ENCODE measurements around the gene ARHGAP10. TPM values are rescaled to one million over a fixed set of nuclear protein-coding genes. Genes with fewer than 3 reads are reported as not detected.

ARHGAP10 gene
- total RNA-seq, 1 donor from 2014 or later: 20.2 TPM

DNA sequence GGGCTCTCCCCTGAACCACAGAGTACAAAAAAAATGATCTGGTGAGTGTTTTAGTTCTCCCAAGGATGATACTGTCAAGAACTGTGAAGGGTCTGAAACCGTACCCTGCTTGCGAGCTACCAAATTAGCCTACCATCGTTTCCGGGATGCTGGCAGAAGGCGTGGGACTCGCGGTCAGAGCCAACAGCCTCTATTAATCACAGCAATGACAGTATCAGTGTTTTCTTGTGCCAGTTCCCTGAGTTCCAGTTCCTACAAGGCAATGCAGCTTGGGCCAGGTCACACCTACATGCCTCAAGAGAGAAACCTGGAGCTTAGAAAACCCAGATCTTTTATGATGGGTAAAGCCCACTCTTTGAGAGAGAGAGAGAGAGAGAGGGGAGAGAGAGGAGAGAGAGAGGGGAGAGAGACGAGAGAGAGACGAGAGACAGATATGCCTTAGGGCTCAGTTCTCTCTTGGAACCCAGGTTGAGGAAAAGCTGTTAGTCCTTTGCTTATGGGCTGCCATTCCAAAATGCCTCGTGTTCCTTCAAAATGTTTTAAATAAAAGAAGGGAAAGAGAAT lies 327.8 kb downstream of the ARHGAP10 start:
- H3K4me1 Mint-ChIP-seq: peaks cover 26% of the 10 kb centered on the region
- Histone ChIP-seq H3F3A (ENCODE audit: low read depth) (no peaks in the 10 kb centered on the region), H3K27me3 (no peaks in the 10 kb centered on the region), H3K9me3 (ENCODE audit: low read depth) (no peaks in the 10 kb centered on the region), H3K79me2 (ENCODE audit: low read depth) (no peaks in the 10 kb centered on the region), H3K9ac (no peak overlapping the region), H3K27ac (no peak overlapping the region), H3K36me3 (no peaks in the 10 kb centered on the region), H4K20me1 (ENCODE audit: low read depth) (no peaks in the 10 kb centered on the region), H3K4me1 (peaks cover under 1% of the 10 kb centered on the region), H3K4me3 (no peak overlapping the region), H3K4me2 (no peak overlapping the region), H2AFZ (replicated peaks) (no peak overlapping the region)
- DNase-seq (ENCODE audit: low spot score): no peak
- peaks cover 6% of the 10 kb centered on the region for H3K27me3 Mint-ChIP-seq (ENCODE audit: insufficient read depth, low read depth)
- H3K36me3 Mint-ChIP-seq: peaks cover 2% of the 10 kb centered on the region
- no peak overlapping the region for H3K27ac Mint-ChIP-seq
- no peak overlapping the region for H3K4me3 Mint-ChIP-seq
- TF ChIP-seq EZH2 (IDR thresholded peaks at IDR 0.05) (no peak), EZH2phosphoT487 (IDR thresholded peaks at IDR 0.05) (no peak)
- TF ChIP-seq, protein P1, sequence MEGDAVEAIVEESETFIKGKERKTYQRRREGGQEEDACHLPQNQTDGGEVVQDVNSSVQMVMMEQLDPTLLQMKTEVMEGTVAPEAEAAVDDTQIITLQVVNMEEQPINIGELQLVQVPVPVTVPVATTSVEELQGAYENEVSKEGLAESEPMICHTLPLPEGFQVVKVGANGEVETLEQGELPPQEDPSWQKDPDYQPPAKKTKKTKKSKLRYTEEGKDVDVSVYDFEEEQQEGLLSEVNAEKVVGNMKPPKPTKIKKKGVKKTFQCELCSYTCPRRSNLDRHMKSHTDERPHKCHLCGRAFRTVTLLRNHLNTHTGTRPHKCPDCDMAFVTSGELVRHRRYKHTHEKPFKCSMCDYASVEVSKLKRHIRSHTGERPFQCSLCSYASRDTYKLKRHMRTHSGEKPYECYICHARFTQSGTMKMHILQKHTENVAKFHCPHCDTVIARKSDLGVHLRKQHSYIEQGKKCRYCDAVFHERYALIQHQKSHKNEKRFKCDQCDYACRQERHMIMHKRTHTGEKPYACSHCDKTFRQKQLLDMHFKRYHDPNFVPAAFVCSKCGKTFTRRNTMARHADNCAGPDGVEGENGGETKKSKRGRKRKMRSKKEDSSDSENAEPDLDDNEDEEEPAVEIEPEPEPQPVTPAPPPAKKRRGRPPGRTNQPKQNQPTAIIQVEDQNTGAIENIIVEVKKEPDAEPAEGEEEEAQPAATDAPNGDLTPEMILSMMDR (IDR thresholded peaks at IDR 0.05): no peak
- H3K9me3 Mint-ChIP-seq: no peaks in the 10 kb centered on the region

DNA sequence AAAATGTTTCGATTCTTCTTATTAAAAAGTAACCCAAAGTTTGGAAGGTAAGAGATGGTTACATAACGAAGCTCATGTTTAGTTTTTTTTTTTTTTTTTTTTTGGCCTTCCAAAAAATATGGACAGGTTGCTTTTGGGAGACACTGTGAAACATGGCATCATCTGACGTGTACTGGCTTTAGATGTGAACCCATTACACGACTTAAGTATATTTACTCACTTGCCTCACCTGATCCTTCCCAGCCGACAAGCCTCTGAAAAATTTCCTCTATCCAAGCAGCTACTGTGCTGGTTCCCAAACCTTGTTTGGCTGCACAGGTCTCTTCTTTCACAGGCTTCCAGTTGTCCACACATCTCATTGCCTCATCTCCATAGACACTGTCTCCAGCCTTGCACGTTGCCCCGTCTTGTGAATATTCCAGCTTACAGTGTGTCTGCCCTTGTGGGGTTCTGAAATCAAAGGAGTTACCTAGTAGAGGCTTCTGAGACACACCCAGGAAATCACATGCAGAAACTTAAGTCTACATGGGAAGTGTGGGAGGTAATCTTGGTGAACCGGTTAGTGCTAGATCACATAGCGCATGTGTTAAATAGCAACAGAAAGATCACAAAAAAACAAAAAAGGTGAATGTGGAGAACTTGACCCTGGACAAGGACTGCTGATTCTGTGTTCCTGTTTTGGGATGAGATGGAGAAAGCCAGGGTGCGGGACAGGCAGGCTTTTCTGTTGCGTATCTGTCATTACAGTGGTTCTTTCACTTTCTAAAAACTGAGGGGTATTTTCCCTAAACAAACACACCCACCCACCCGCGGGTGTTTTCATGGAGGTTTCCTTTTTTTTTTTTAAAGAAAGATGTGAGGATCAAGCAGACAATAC lies 328.6 kb downstream of the ARHGAP10 start:
- Histone ChIP-seq H3F3A (ENCODE audit: low read depth) (no peaks in the 10 kb centered on the region), H3K4me1 (peaks cover 4% of the 10 kb centered on the region), H3K27me3 (no peaks in the 10 kb centered on the region), H3K27ac (no peak overlapping the region), H3K4me2 (no peak overlapping the region), H3K9ac (no peak overlapping the region), H2AFZ (replicated peaks) (no peak overlapping the region), H3K79me2 (ENCODE audit: low read depth) (no peaks in the 10 kb centered on the region), H4K20me1 (ENCODE audit: low read depth) (no peaks in the 10 kb centered on the region), H3K9me3 (ENCODE audit: low read depth) (no peaks in the 10 kb centered on the region), H3K36me3 (no peaks in the 10 kb centered on the region), H3K4me3 (no peak overlapping the region)
- DNase-seq (ENCODE audit: low spot score): no peak
- peaks cover 31% of the 10 kb centered on the region for H3K4me1 Mint-ChIP-seq
- H3K27me3 Mint-ChIP-seq (ENCODE audit: insufficient read depth, low read depth): peaks cover 6% of the 10 kb centered on the region
- TF ChIP-seq EZH2 (IDR thresholded peaks at IDR 0.05) (no peak), EZH2phosphoT487 (IDR thresholded peaks at IDR 0.05) (no peak)
- TF ChIP-seq, protein P1 (IDR thresholded peaks at IDR 0.05): no peak
- no peak overlapping the region for H3K27ac Mint-ChIP-seq
- H3K9me3 Mint-ChIP-seq: no peaks in the 10 kb centered on the region
- H3K36me3 Mint-ChIP-seq: peaks cover 2% of the 10 kb centered on the region
- H3K4me3 Mint-ChIP-seq: no peak overlapping the region

DNA sequence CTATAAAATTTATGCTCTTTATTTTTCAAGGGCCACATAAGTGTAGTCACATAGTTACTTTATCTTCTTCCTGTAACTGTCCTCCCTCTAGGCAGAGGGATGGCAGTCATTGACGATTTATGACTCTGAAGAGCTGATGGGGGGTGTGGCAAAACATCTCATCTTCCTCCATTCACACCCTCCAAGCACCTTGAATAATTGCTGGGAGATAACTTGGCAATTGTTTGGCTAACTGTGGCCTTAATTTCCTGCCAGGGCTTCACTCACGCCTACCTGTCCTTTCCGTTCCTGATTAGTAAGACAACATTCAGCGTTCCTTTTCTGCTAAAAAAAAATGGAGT lies 329.2 kb downstream of the ARHGAP10 start:
- H3K4me3 Mint-ChIP-seq: no peak overlapping the region
- no peaks in the 10 kb centered on the region for H3K79me2 ChIP-seq (ENCODE audit: low read depth)
- DNase-seq (ENCODE audit: low spot score): no peak

More for the DNA sequence above, 329.2 kb downstream of the ARHGAP10 start:
- H3K4me3 ChIP-seq: no peak overlapping the region
- Mint-ChIP-seq H3K36me3 (peaks cover 2% of the 10 kb centered on the region), H3K4me1 (peaks cover 31% of the 10 kb centered on the region), H3K27ac (no peak overlapping the region), H3K9me3 (no peaks in the 10 kb centered on the region), H3K27me3 (ENCODE audit: insufficient read depth, low read depth) (peaks cover 6% of the 10 kb centered on the region)
- H3K36me3 ChIP-seq: no peaks in the 10 kb centered on the region
- no peak overlapping the region for H2AFZ ChIP-seq (replicated peaks)
- TF ChIP-seq, protein P1 (IDR thresholded peaks at IDR 0.05): no peak
- TF ChIP-seq EZH2 (IDR thresholded peaks at IDR 0.05) (no peak), EZH2phosphoT487 (IDR thresholded peaks at IDR 0.05) (no peak)
- no peak overlapping the region for H3K27ac ChIP-seq
- H3K4me1 ChIP-seq: peaks cover 4% of the 10 kb centered on the region
- H3K4me2 ChIP-seq: no peak overlapping the region
- H3K9ac ChIP-seq: no peak overlapping the region
- H3K9me3 ChIP-seq (ENCODE audit: low read depth): no peaks in the 10 kb centered on the region
- H4K20me1 ChIP-seq (ENCODE audit: low read depth): no peaks in the 10 kb centered on the region
- no peaks in the 10 kb centered on the region for H3F3A ChIP-seq (ENCODE audit: low read depth)
- no peaks in the 10 kb centered on the region for H3K27me3 ChIP-seq

Measured in neural progenitor cell (in vitro differentiated cells).